AG10803 (cell line): ENCODE data around the gene ZNF106.

ENCODE experiments used
- DNase-seq: peaks from one replicate; pipeline ENCODE4 v3.0.0; 2010; ENCODE audit warnings: low read depth
- H3K4me3 ChIP-seq: 2 replicates; pipeline ENCODE4 v1.5.1; 2011; ENCODE audit warnings: mild to moderate bottlenecking, low read length, control low read depth
- CTCF ChIP-seq: conservative IDR thresholded peaks from 2 replicates; pipeline ENCODE4 v1.5.1; 2011; ENCODE audit warnings: mild to moderate bottlenecking, low read length, control low read depth, inconsistent platforms

The ZNF106 gene

DNA sequence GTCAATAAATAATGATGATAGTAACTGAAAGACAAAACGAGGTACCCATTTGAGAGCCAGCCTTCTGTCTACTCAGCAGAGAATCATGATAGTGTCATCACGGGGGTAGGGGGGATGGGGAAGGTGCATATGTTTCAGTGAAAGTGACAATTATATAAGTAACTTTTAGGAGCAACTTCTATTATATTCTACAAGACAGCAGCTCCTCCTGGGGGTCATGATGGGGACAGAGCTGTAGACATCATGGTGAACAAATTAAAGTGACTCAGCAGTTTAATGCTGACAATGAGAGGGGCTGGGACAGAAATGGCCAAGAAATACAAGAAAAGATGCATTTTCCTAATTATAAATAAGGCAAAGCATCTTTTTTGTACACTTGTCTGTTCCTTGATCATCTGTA, 119.8 kb downstream of the ZNF106 start:
- TF ChIP-seq CTCF = peak; percentile 15; the same call in 1 of the 2 replicates
- DNase-seq = peak; percentile 11
- no peak overlapping the region for H3K4me3 ChIP-seq

DNA sequence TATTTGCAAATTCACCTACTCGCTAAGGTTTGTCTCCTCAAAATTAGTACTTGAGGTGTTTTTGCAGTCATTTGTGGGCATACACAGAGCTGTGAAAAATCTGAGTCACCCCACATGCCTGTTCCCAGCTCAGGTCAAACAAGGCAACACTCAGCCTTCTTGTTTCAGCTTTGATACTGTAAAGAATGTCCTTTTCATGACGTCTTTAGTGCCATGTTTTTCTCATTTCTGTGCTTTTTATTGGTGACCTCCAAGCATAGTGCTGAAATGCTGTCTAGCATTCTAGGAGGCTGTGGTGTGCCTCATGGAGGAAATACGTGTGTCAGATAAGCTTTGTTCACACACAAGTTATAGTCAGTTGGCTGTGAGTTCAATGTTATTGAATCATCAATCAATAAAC, 122.8 kb downstream of the ZNF106 start:
- peak; percentile 39 for DNase-seq
- no peak overlapping the region for H3K4me3 ChIP-seq
- TF ChIP-seq CTCF = no peak

- no peak for TF ChIP-seq CTCF
- peak; percentile 14 for DNase-seq
- no peak overlapping the region for H3K4me3 ChIP-seq
Measured at GRCh38 chr15:42367041-42367440, 123.9 kb downstream of the ZNF106 start.

DNA sequence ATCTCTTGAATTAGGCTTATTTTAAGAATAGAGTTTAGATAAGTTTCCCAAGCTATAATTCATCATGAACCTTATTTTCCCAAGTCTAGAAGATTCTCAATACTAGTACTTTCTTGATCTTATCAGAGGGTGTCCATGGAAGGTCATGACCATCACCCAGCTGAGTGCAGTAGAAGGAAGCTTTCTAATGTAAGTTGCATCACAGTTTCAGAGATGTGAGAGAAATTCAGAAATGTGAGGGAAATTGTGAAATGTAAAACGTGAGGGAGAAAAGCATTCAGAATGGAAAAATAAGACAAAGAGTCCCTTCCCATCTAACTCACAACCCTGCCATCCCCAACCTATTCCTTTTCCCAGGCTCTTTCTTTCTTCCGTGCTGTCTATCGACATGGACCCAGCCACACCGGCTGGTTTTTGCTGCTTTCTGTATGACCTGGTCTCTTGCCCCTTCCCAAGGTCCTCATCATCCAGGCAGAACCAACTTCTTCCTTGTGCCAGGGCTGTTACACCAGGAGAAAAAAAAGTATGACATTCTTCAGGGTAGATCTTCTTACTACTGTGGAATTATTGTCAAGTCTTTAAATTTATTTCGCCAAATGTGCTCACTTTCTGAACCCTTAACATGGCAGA, 124.9 kb downstream of the ZNF106 start:
- DNase-seq = no peak
- H3K4me3 ChIP-seq = no peak overlapping the region
- no peak for TF ChIP-seq CTCF

DNA sequence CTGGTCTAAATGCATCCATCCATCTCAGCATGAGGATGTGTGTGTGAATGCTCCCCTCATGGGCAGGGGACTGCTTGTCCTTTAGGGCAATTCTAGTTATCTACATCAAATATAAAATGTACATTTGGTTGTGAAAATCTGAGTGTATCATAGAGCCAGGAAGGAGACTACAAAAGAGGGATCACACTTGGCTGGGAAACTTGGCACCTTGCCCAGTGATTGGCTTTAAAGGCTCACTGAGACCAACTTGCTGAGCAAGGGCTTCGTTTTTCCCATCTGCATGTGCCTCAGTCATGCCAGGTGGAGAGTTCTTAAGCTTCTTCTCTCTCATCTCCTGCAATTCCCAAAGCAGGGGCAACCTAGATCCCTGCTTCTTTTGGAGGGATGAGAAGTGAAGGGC, 126.4 kb downstream of the ZNF106 start:
- peak; percentile 6 for DNase-seq
- H3K4me3 ChIP-seq = no peak overlapping the region
- no peak for TF ChIP-seq CTCF

GRCh38 chr15:42363942-42364341, 127.0 kb downstream of the ZNF106 start:
- TF ChIP-seq CTCF = no peak
- H3K4me3 ChIP-seq = no peak overlapping the region
- DNase-seq = no peak

DNA sequence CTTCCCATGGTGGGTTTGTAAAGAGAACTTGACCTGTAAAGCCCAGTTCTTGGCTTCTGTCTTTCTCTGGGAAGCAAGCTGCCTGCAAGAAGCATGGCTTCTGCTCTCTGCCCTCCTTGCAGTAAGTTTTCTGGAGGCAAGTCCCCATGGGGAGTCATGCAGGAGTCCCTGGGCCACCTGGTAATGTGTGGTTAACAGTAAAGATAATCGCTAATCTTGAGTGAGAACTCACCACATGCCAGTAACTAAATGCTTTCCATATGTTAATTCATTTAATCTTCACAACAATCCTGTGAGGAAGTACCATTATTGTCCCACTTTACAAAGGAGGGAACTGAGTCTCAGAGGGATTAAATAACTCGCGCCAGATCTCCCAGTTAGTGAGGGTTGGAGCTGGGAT, 127.5 kb downstream of the ZNF106 start:
- DNase-seq = no peak
- no peak overlapping the region for H3K4me3 ChIP-seq
- no peak for TF ChIP-seq CTCF
